UCSD-AML1 (cell line): ENCODE measurements around the gene TSPAN33.

Experiments
- DNase-seq: peaks from one replicate; lab custom pipeline; 2025; ENCODE audit not compliant: unreplicated experiment; lab: John Stamatoyannopoulos, UW

The TSPAN33 gene

GRCh38 chr7:129134356-129134987 is 10.0 kb upstream of the TSPAN33 start:
- DNase-seq = peak; percentile 10

GRCh38 chr7:129136887-129137642 is 7.4 kb upstream of the TSPAN33 start:
- DNase-seq = no peak

GRCh38 chr7:129143724-129144094 is 798 bp upstream of the TSPAN33 start:
- DNase-seq = no peak

GRCh38 chr7:129144834-129145668 is 544 bp downstream of the TSPAN33 start:
- DNase-seq = peak; percentile 8

- no peak for DNase-seq
Observed at GRCh38 chr7:129146237-129146979, 1.9 kb downstream of the TSPAN33 start.

- DNase-seq = no peak
Observed at GRCh38 chr7:129147731-129148130, 3.2 kb downstream of the TSPAN33 start.

- no peak for DNase-seq
Observed at GRCh38 chr7:129149511-129149910, 5.0 kb downstream of the TSPAN33 start.

- peak; percentile 45 for DNase-seq
Observed at GRCh38 chr7:129150199-129150996, 5.9 kb downstream of the TSPAN33 start.

- DNase-seq = no peak
Observed at GRCh38 chr7:129157651-129158050, 13.1 kb downstream of the TSPAN33 start.

GRCh38 chr7:129159539-129159938 is 15.0 kb downstream of the TSPAN33 start:
- no peak for DNase-seq

GRCh38 chr7:129160161-129160905 is 15.8 kb downstream of the TSPAN33 start:
- no peak for DNase-seq

- no peak for DNase-seq
Observed at GRCh38 chr7:129161524-129162225, 17.2 kb downstream of the TSPAN33 start.

GRCh38 chr7:129162732-129163131 is 18.2 kb downstream of the TSPAN33 start:
- no peak for DNase-seq

- DNase-seq = no peak
Observed at GRCh38 chr7:129163875-129164544, 19.5 kb downstream of the TSPAN33 start.

GRCh38 chr7:129166745-129167144 is 22.2 kb downstream of the TSPAN33 start:
- DNase-seq = no peak

- no peak for DNase-seq
Observed at GRCh38 chr7:129167817-129168216, 23.3 kb downstream of the TSPAN33 start.

- DNase-seq = no peak
Observed at GRCh38 chr7:129168231-129169021, 23.9 kb downstream of the TSPAN33 start.
